CD14-positive monocyte (primary cell): ENCODE data around the gene TMEM37. TPM values are rescaled to one million over a fixed set of nuclear protein-coding genes. Genes with fewer than 3 reads are reported as not detected.

Source experiments
- DNase-seq, 3 donors: peaks; one replicate each; pipeline ENCODE4 v3.0.0-alpha.2; 2011 to 2022
- H2AFZ ChIP-seq: 2 replicates; pipeline ENCODE4 v1.6.0; 2012; ENCODE audit warnings: mild to moderate bottlenecking, low read depth, low read length, inconsistent platforms; ENCODE audit not compliant: insufficient read depth, poor library complexity, severe bottlenecking
- H3K27ac ChIP-seq, 2 donors: 1 replicate in 1 of 2; 2 replicates in 1 of 2; pipeline ENCODE4 v1.5.1; 2012 to 2013; ENCODE audit warnings: low read length in 2 of 2, control low read depth in 1 of 2, inconsistent platforms in 1 of 2, low read depth in 1 of 2, mild to moderate bottlenecking in 1 of 2
- H3K27me3 ChIP-seq, 2 donors: one replicate each; pipeline versions ENCODE4 v1.6.0 to v1.6.1; 2011 to 2013; ENCODE audit warnings: low read length in 2 of 2; ENCODE audit not compliant: control insufficient read depth in 2 of 2, insufficient read depth in 2 of 2
- H3K36me3 ChIP-seq, 2 donors: replicated peaks in 1 of 2; 1 replicate in 1 of 2; 2 replicates in 1 of 2; pipeline versions ENCODE4 v1.5.1 to v1.6.1; 2012 to 2013; ENCODE audit warnings: low read length in 2 of 2, control low read depth in 1 of 2, inconsistent platforms in 1 of 2, mild to moderate bottlenecking in 1 of 2; ENCODE audit not compliant: insufficient read depth in 2 of 2, control insufficient read depth in 1 of 2
- H3K4me1 ChIP-seq, 2 donors: 1 replicate in 1 of 2; 2 replicates in 1 of 2; pipeline versions ENCODE4 v1.5.1 to v1.6.1; 2012 to 2013; ENCODE audit warnings: low read length in 2 of 2, control low read depth in 1 of 2, inconsistent platforms in 1 of 2, mild to moderate bottlenecking in 1 of 2, moderate library complexity in 1 of 2; ENCODE audit not compliant: insufficient read depth in 2 of 2, control insufficient read depth in 1 of 2
- H3K4me2 ChIP-seq: replicated peaks from 2 replicates; pipeline ENCODE3; 2012; ENCODE audit warnings: low read length, moderate library complexity, mild to moderate bottlenecking; ENCODE audit not compliant: poor library complexity, severe bottlenecking; ENCODE audit errors: extremely low read depth
- H3K4me3 ChIP-seq, 3 experiments: fragments of 200-600 bp in 1 of 3; sonication (generic) in 1 of 3; replicated peaks in 1 of 3; 1 replicate in 2 of 3; 2 replicates in 1 of 3; pipeline ENCODE4 v1.5.1; 2011 to 2013; ENCODE audit warnings: low read length in 3 of 3, mild to moderate bottlenecking in 3 of 3, control low read depth in 2 of 3, low read depth in 2 of 3, inconsistent platforms in 1 of 3, moderate library complexity in 1 of 3
- H3K79me2 ChIP-seq: 2 replicates; pipeline ENCODE4 v1.6.0; 2012; ENCODE audit warnings: mild to moderate bottlenecking, control low read depth, inconsistent platforms, low read length, moderate library complexity; ENCODE audit not compliant: insufficient read depth
- H3K9ac ChIP-seq: 2 replicates; pipeline ENCODE4 v1.6.0; 2017; ENCODE audit warnings: low read length, mild to moderate bottlenecking; ENCODE audit not compliant: insufficient read depth, poor library complexity, severe bottlenecking
- H3K9me3 ChIP-seq, 2 donors: replicated peaks in 1 of 2; 1 replicate in 1 of 2; 2 replicates in 1 of 2; pipeline versions ENCODE4 v1.5.1 to v1.6.1; 2012 to 2013; ENCODE audit warnings: low read length in 2 of 2, control low read depth in 1 of 2; ENCODE audit not compliant: control insufficient read depth in 1 of 2, insufficient read depth in 1 of 2
- H4K20me1 ChIP-seq: 2 replicates; pipeline ENCODE4 v1.6.0; 2012; ENCODE audit warnings: mild to moderate bottlenecking, low read length, control low read depth, moderate library complexity; ENCODE audit not compliant: insufficient read depth
- H3K27ac Mint-ChIP-seq, 7 donors: one replicate each; pipeline ENCODE4 v1.8.0; 2020; ENCODE audit warnings: mild to moderate bottlenecking in 7 of 7, mixed read lengths in 7 of 7, moderate library complexity in 6 of 7, inconsistent platforms in 2 of 7
- H3K27me3 Mint-ChIP-seq, 3 donors: one replicate each; pipeline ENCODE4 v1.8.0; 2021 to 2022; ENCODE audit warnings: low read depth in 3 of 3, mild to moderate bottlenecking in 3 of 3, mixed read lengths in 3 of 3, moderate library complexity in 3 of 3, inconsistent platforms in 1 of 3
- H3K36me3 Mint-ChIP-seq, 2 donors: one replicate each; pipeline ENCODE4 v1.8.0; 2020; ENCODE audit warnings: mixed read lengths in 2 of 2, inconsistent platforms in 1 of 2, mild to moderate bottlenecking in 1 of 2
- H3K4me1 Mint-ChIP-seq: one replicate; pipeline ENCODE4 v1.8.0; 2020; ENCODE audit warnings: mild to moderate bottlenecking, mixed read lengths
- H3K4me3 Mint-ChIP-seq, 2 donors: one replicate each; pipeline ENCODE4 v1.8.0; 2020; ENCODE audit warnings: mild to moderate bottlenecking in 2 of 2, mixed read lengths in 2 of 2, moderate library complexity in 1 of 2
- H3K9me3 Mint-ChIP-seq, 7 donors: one replicate each; pipeline ENCODE4 v1.8.0; 2020 to 2022; ENCODE audit warnings: mixed read lengths in 7 of 7, mild to moderate bottlenecking in 6 of 7, moderate library complexity in 6 of 7, inconsistent platforms in 2 of 7
- CTCF ChIP-seq: fragments of 200-600 bp; IDR thresholded peaks from one replicate; pipeline ENCODE4 v1.8.0; 2022; ENCODE audit warnings: antibody characterized with exemption, mild to moderate bottlenecking
- WGBS: methylation state at CpG from one replicate; pipeline ENCODE4 v1.1.5; 2013; ENCODE audit warnings: missing lambda C conversion rate; ENCODE audit not compliant: insufficient coverage; 5-methylcytosine and 5-hydroxymethylcytosine counted together
- intact Hi-C, 2 donors: fragments of 100-400 bp; cut with micrococcal nuclease; formaldehyde crosslinking; loops; one replicate each; pipeline versions ENCODE4 v1.15.0 to v1.15.1; 2023
- polyA plus RNA-seq, 3 donors: library from polyadenylated mRNA; depleted of rRNA in 1 of 3; unstranded in 2 of 3; stranded (reverse) in 1 of 3; fragments of 300-500 nt in 2 of 3; fragments of >200 nt in 1 of 3; fragmentation: Illumina TruSeq in 2 of 3; gene quantifications; 1 replicate in 2 of 3; 2 replicates in 1 of 3; pipeline ENCODE4 v1.2.3, GENCODE V29; 2012 to 2021

Gene TMEM37
- polyA plus RNA-seq, 3 donors: not detected

GRCh38 chr2:119466373-119466772 lies 34.7 kb downstream of the TMEM37 start:
- no peaks in the 10 kb centered on the region for H3K36me3 ChIP-seq
- no peak overlapping the region for H3K4me2 ChIP-seq
- no peaks in the 10 kb centered on the region for H3K4me1 Mint-ChIP-seq
- no peaks in the 10 kb centered on the region for H3K9me3 Mint-ChIP-seq
- H3K36me3 Mint-ChIP-seq: no peaks in the 10 kb centered on the region
- H4K20me1 ChIP-seq: no peaks in the 10 kb centered on the region
- H3K27me3 Mint-ChIP-seq: peaks cover 0 to 3% (median 3%) of the 10 kb centered on the region in 3 donors
- no peak overlapping the region for H2AFZ ChIP-seq
- H3K27me3 ChIP-seq: no peaks in the 10 kb centered on the region
- no peaks in the 10 kb centered on the region for H3K9me3 ChIP-seq
- no peak overlapping the region for H3K4me3 Mint-ChIP-seq
- intact Hi-C loops: no loop called here
- 83% methylated on average over 2 of the region's 4 CpGs for WGBS
- no peak for DNase-seq
- H3K9ac ChIP-seq: no peak overlapping the region
- H3K27ac ChIP-seq: no peak overlapping the region
- no peak overlapping the region for H3K4me3 ChIP-seq
- no peak for TF ChIP-seq CTCF
- H3K4me1 ChIP-seq: no peaks in the 10 kb centered on the region
- no peak overlapping the region for H3K27ac Mint-ChIP-seq
- no peaks in the 10 kb centered on the region for H3K79me2 ChIP-seq

- no peaks in the 10 kb centered on the region for H3K36me3 Mint-ChIP-seq
- Histone ChIP-seq H3K9ac (no peak overlapping the region), H3K36me3 (no peaks in the 10 kb centered on the region), H3K4me3 (no peak overlapping the region), H3K4me2 (no peak overlapping the region), H2AFZ (no peak overlapping the region), H3K9me3 (no peaks in the 10 kb centered on the region), H3K27me3 (no peaks in the 10 kb centered on the region), H3K4me1 (no peaks in the 10 kb centered on the region), H3K79me2 (no peaks in the 10 kb centered on the region), H4K20me1 (no peaks in the 10 kb centered on the region), H3K27ac (no peak overlapping the region)
- WGBS: 40% methylated on average over 1 of the region's 3 CpGs
- no peak for TF ChIP-seq CTCF
- no peaks in the 10 kb centered on the region for H3K4me1 Mint-ChIP-seq
- H3K27ac Mint-ChIP-seq: peak overlapping the region in 1 of 7 donors; percentile 60
- intact Hi-C loops: no loop called here
- peaks cover 0 to 3% (median 3%) of the 10 kb centered on the region in 3 donors for H3K27me3 Mint-ChIP-seq
- H3K9me3 Mint-ChIP-seq: no peaks in the 10 kb centered on the region
- H3K4me3 Mint-ChIP-seq: no peak overlapping the region
- no peak for DNase-seq
Observed at GRCh38 chr2:119468154-119468955, 36.7 kb downstream of the TMEM37 start.
